ENCODE data around the gene CROCC2.

The CROCC2 gene

GRCh38 chr2:240917684-240918257, 11.6 kb downstream of the CROCC2 start:
- H3K27me3 ChIP-seq (replicated peaks; ENCODE audit: control insufficient read depth, insufficient read depth, low read length, poor library complexity, severe bottlenecking), result peaks cover 20% of the 10 kb centered on the region
- no peak for DNase-seq
- H3K4me3 ChIP-seq (ENCODE audit: insufficient read depth, low read depth, low read length, poor library complexity, severe bottlenecking), result no peak overlapping the region
- H3K36me3 ChIP-seq (ENCODE audit: control insufficient read depth, insufficient read depth, low read length), result no peaks in the 10 kb centered on the region
- no peaks in the 10 kb centered on the region for H3K9me3 ChIP-seq (ENCODE audit: control insufficient read depth, low read length)
- peaks cover 8% of the 10 kb centered on the region for H3K4me1 ChIP-seq (ENCODE audit: control insufficient read depth, insufficient read depth, low read length, poor library complexity, severe bottlenecking)
- H3K27ac ChIP-seq (ENCODE audit: insufficient read depth, low read length, poor library complexity, severe bottlenecking), result no peak overlapping the region

DNA sequence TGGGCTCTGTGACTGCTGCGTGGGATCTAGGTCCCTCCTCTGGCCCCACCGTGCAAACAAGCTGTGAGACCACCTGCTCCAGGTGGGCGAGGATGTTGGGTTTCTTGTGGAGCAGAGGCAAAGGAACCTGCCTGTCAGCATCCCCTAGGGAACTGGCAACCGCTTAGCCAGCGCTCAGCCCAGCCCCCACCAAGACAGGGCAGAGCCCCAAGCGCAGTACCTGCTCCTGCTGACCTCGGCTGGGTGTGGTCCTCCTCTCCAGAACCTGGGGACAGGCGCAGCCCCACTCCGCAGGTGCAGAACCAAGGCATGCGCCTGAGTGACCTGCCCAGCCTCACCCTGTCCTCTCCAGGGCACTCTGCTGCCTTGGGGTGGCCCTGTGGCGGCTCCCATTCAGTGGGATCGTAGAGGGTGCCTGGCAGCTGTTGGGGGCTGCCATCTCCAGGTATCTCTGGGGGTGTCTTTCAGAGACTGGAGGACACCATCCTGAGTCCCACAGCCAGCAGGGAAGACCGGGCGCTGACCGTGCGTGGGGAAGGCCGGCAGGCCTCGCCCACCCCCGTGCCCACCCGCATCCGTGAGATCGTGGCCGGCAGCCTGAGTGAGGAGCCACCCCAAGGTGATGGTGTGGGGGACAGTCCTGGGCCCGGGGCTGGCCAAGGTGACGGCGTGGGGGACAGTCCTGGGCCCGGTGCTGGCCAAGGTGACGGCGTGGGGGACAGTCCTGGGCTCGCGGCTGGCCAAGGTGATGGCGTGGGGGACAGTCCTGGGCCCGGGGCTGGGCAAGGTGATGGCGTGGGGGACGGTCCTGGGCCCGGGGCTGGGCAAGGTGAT, 12.3 kb downstream of the CROCC2 start:
- peaks cover 8% of the 10 kb centered on the region for H3K4me1 ChIP-seq (ENCODE audit: control insufficient read depth, insufficient read depth, low read length, poor library complexity, severe bottlenecking)
- H3K9me3 ChIP-seq (ENCODE audit: control insufficient read depth, low read length), result no peaks in the 10 kb centered on the region
- no peak overlapping the region for H3K4me3 ChIP-seq (ENCODE audit: insufficient read depth, low read depth, low read length, poor library complexity, severe bottlenecking)
- no peak for DNase-seq
- no peak overlapping the region for H3K27ac ChIP-seq (ENCODE audit: insufficient read depth, low read length, poor library complexity, severe bottlenecking)
- no peaks in the 10 kb centered on the region for H3K36me3 ChIP-seq (ENCODE audit: control insufficient read depth, insufficient read depth, low read length)
- peaks cover 20% of the 10 kb centered on the region for H3K27me3 ChIP-seq (replicated peaks; ENCODE audit: control insufficient read depth, insufficient read depth, low read length, poor library complexity, severe bottlenecking)

DNA sequence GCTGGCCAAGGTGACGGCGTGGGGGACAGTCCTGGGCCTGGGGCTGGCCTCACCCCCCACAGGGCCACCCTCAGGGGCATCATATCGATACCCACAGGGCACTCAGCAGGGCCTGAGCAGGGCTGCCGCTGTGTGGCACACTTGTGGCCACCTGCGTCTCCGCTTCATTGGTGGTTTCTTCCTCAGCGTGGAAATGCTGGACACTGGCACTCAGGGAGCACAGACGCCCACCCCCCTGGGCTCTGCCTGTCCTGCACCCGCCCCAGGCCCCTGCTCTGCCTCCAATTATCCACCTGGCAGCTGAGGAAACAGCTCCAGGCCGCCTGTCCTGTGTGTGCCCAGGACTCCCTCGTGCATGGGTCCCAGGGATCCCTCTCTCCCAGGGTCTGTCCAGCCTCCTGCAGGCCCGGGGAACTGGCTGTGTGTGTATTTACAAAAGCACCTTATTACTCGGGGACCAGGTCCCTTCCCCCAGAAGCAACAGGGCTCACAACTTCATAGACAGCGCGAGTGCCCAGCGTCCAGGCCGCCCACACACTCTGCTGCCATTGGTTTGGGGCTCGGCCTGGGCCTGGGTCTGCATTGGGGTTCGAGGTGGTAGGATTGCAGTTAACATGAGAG, 13.1 kb downstream of the CROCC2 start:
- no peak for DNase-seq

DNA sequence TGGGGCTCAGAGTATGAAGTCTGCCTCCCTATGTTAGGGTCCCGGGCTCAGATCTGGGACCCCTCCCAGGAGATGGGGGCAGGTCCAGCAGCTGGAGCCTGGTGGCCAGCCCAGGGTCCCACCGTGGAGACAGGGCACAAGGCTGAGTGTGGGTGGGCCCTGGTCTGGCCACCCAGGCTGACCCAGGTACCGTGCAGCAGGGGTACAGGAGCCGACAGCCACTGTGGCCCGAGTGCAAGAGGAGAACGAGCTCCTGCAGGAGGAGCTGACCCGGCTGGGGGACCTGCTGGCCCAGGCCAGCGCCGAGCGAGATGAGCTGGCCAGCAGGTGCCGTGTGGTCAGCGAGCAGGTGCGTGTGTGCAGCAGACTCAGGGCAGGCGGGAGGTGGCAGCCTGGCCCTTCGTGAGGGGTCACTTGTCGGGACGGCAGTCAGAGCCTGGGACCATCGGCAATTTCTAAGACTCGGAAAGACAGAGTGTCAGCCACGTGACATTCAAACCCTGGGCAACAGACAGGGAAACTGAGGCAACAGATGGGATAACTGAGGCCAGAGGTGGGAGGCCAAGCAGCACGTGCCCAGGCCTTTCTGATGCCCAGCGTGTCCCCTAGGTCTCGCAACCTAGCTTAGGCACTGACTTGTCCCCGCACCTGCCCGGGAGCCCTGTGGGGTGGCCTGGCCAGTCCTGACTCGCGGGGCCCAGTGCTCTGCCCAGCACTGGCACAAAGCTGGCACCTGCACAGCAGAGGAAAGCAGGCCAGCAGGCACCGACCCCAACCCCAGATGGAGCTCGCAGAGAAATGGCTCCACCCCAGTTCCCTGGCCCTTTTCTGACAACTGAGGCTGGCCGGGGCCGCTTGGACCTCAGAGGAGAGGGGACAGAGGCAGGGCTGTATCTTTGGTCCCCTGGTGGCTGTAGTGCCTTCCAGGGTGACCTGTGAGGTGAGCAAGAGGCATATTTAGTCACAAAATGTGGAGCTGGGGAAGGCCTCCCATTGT, 13.9 kb downstream of the CROCC2 start:
- Histone ChIP-seq H3K4me1 (ENCODE audit: control insufficient read depth, insufficient read depth, low read length, poor library complexity, severe bottlenecking) (peaks cover 2% of the 10 kb centered on the region), H3K4me3 (ENCODE audit: insufficient read depth, low read depth, low read length, poor library complexity, severe bottlenecking) (no peak overlapping the region), H3K27me3 (replicated peaks; ENCODE audit: control insufficient read depth, insufficient read depth, low read length, poor library complexity, severe bottlenecking) (peaks cover 9% of the 10 kb centered on the region), H3K36me3 (ENCODE audit: control insufficient read depth, insufficient read depth, low read length) (no peaks in the 10 kb centered on the region), H3K9me3 (ENCODE audit: control insufficient read depth, low read length) (no peaks in the 10 kb centered on the region), H3K27ac (ENCODE audit: insufficient read depth, low read length, poor library complexity, severe bottlenecking) (no peak overlapping the region)
- no peak for DNase-seq

More for the DNA sequence above, 13.1 kb downstream of the CROCC2 start:
- H3K36me3 ChIP-seq (ENCODE audit: control insufficient read depth, insufficient read depth, low read length), result no peaks in the 10 kb centered on the region
- H3K27ac ChIP-seq (ENCODE audit: insufficient read depth, low read length, poor library complexity, severe bottlenecking), result no peak overlapping the region
- no peak overlapping the region for H3K4me3 ChIP-seq (ENCODE audit: insufficient read depth, low read depth, low read length, poor library complexity, severe bottlenecking)
- no peaks in the 10 kb centered on the region for H3K9me3 ChIP-seq (ENCODE audit: control insufficient read depth, low read length)
- H3K27me3 ChIP-seq (replicated peaks; ENCODE audit: control insufficient read depth, insufficient read depth, low read length, poor library complexity, severe bottlenecking), result peaks cover 17% of the 10 kb centered on the region
- H3K4me1 ChIP-seq (ENCODE audit: control insufficient read depth, insufficient read depth, low read length, poor library complexity, severe bottlenecking), result peaks cover 7% of the 10 kb centered on the region

DNA sequence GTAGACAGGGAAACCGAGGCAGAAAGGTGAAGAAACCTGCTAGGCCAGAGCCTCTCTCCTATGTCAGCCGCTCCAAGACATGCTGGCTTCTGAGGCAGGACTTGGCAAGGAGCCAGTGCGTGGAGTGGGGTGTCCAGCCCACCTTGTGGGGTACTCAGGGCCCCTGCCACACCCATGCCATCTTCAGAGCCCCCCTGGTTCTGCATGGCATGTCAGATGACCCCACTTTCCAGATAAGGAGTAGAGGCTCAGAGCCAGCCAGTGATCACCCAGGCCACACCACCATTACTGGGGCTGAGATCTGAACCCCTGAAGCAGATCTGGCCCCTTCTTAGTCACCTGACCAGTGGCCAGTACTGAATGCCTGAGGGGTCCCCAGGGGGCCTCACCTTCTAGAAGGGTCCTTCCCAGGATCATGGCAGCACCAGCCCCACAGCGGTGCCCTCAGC, 14.7 kb downstream of the CROCC2 start:
- H3K27me3 ChIP-seq (replicated peaks; ENCODE audit: control insufficient read depth, insufficient read depth, low read length, poor library complexity, severe bottlenecking), result peaks cover 3% of the 10 kb centered on the region
- no peaks in the 10 kb centered on the region for H3K9me3 ChIP-seq (ENCODE audit: control insufficient read depth, low read length)
- no peaks in the 10 kb centered on the region for H3K36me3 ChIP-seq (ENCODE audit: control insufficient read depth, insufficient read depth, low read length)
- DNase-seq, result no peak
- H3K4me1 ChIP-seq (ENCODE audit: control insufficient read depth, insufficient read depth, low read length, poor library complexity, severe bottlenecking), result peaks cover 2% of the 10 kb centered on the region
- H3K27ac ChIP-seq (ENCODE audit: insufficient read depth, low read length, poor library complexity, severe bottlenecking), result no peak overlapping the region
- H3K4me3 ChIP-seq (ENCODE audit: insufficient read depth, low read depth, low read length, poor library complexity, severe bottlenecking), result no peak overlapping the region

DNA sequence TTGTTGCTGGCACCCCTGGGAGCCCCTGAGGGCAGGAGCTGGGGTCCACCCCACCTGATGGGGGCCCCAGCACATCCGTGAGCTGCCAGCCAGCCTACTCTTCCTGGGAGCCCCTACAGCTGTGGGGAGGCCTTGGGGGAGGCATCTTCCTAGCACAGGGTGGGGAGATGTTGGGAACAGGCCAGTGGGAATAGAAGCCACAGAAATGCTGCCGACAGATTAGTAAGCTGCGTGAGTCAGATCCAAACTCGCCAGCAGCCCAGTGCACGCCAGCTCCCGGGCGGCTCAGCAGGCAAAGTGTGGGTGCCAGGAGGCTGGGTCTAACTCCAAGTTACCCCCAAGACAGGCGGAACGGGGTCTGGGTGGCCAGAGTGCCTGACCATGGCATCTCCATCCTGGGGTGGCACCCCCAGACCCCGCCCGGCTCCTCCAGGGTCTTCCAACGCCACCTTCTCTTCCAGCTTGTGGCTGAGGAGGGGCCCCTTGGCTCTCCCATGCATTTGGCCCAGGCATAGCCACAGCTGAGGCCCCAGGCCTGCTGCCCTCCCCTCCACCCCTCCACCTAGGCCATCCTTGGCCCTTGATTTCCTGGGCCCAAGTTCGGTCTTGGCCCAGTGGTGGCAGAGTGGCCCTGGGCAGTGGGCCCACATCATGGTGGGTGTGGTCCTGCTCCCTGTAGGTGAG, 15.3 kb downstream of the CROCC2 start:
- no peaks in the 10 kb centered on the region for H3K9me3 ChIP-seq (ENCODE audit: control insufficient read depth, low read length)
- H3K4me3 ChIP-seq (ENCODE audit: insufficient read depth, low read depth, low read length, poor library complexity, severe bottlenecking), result no peak overlapping the region
- no peak overlapping the region for H3K27ac ChIP-seq (ENCODE audit: insufficient read depth, low read length, poor library complexity, severe bottlenecking)
- H3K4me1 ChIP-seq (ENCODE audit: control insufficient read depth, insufficient read depth, low read length, poor library complexity, severe bottlenecking), result no peaks in the 10 kb centered on the region
- no peaks in the 10 kb centered on the region for H3K36me3 ChIP-seq (ENCODE audit: control insufficient read depth, insufficient read depth, low read length)
- DNase-seq, result no peak
- no peaks in the 10 kb centered on the region for H3K27me3 ChIP-seq (replicated peaks; ENCODE audit: control insufficient read depth, insufficient read depth, low read length, poor library complexity, severe bottlenecking)

DNA sequence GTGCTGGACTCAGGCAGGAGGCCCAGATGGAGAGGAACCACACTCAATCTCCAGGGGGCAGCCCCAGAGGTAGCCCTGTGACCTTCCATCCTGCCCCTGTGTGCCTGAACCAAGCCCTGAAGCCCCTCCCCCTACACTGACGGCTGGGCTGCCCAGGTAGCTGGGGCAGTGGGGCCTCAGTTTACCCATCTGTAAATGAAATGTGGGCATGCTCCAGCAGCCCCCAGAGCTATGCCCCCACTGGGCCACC, 15.8 kb downstream of the CROCC2 start:
- Histone ChIP-seq H3K27ac (ENCODE audit: insufficient read depth, low read length, poor library complexity, severe bottlenecking) (no peak overlapping the region), H3K27me3 (replicated peaks; ENCODE audit: control insufficient read depth, insufficient read depth, low read length, poor library complexity, severe bottlenecking) (no peaks in the 10 kb centered on the region), H3K4me1 (ENCODE audit: control insufficient read depth, insufficient read depth, low read length, poor library complexity, severe bottlenecking) (no peaks in the 10 kb centered on the region), H3K36me3 (ENCODE audit: control insufficient read depth, insufficient read depth, low read length) (no peaks in the 10 kb centered on the region), H3K9me3 (ENCODE audit: control insufficient read depth, low read length) (no peaks in the 10 kb centered on the region), H3K4me3 (ENCODE audit: insufficient read depth, low read depth, low read length, poor library complexity, severe bottlenecking) (no peak overlapping the region)
- no peak for DNase-seq

GRCh38 chr2:240922245-240922981, 16.3 kb downstream of the CROCC2 start:
- Histone ChIP-seq H3K4me3 (ENCODE audit: insufficient read depth, low read depth, low read length, poor library complexity, severe bottlenecking) (no peak overlapping the region), H3K36me3 (ENCODE audit: control insufficient read depth, insufficient read depth, low read length) (no peaks in the 10 kb centered on the region), H3K27ac (ENCODE audit: insufficient read depth, low read length, poor library complexity, severe bottlenecking) (no peak overlapping the region), H3K4me1 (ENCODE audit: control insufficient read depth, insufficient read depth, low read length, poor library complexity, severe bottlenecking) (no peaks in the 10 kb centered on the region), H3K27me3 (replicated peaks; ENCODE audit: control insufficient read depth, insufficient read depth, low read length, poor library complexity, severe bottlenecking) (no peaks in the 10 kb centered on the region), H3K9me3 (ENCODE audit: control insufficient read depth, low read length) (no peaks in the 10 kb centered on the region)
- no peak for DNase-seq

DNA sequence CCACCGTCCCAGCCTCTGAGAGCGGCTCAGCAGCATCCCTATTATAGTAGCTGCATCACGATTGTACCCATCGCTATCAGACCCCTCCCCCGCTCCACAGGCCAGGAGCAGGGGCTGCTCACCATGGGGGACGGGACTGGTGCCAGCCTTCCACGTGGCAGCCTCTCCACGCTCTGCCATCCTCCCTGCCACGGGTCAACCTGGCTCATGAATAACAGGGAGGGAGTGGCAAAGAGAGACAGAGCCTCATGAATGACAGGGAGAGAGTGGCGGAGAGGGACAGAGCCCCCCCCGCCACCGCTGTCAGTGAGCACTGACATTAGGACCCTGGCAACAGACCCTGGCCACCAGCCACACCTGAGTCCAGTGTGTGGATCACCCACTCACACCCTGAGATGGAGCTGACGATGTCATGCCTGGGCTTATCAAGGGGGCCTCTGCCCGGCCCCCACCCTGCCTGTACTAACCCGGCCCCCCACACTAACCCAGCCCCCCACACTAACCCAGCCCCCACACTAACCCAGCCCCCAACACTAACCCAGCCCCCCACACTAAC, 16.9 kb downstream of the CROCC2 start:
- Histone ChIP-seq H3K27ac (ENCODE audit: insufficient read depth, low read length, poor library complexity, severe bottlenecking) (no peak overlapping the region), H3K9me3 (ENCODE audit: control insufficient read depth, low read length) (no peaks in the 10 kb centered on the region), H3K36me3 (ENCODE audit: control insufficient read depth, insufficient read depth, low read length) (no peaks in the 10 kb centered on the region), H3K4me3 (ENCODE audit: insufficient read depth, low read depth, low read length, poor library complexity, severe bottlenecking) (no peak overlapping the region), H3K4me1 (ENCODE audit: control insufficient read depth, insufficient read depth, low read length, poor library complexity, severe bottlenecking) (no peaks in the 10 kb centered on the region), H3K27me3 (replicated peaks; ENCODE audit: control insufficient read depth, insufficient read depth, low read length, poor library complexity, severe bottlenecking) (no peaks in the 10 kb centered on the region)
- no peak for DNase-seq

Measured in effector memory CD4-positive, alpha-beta T cell (primary cell).